Measurements from ENCODE around the gene DMBT1.

DMBT1 gene

DNA sequence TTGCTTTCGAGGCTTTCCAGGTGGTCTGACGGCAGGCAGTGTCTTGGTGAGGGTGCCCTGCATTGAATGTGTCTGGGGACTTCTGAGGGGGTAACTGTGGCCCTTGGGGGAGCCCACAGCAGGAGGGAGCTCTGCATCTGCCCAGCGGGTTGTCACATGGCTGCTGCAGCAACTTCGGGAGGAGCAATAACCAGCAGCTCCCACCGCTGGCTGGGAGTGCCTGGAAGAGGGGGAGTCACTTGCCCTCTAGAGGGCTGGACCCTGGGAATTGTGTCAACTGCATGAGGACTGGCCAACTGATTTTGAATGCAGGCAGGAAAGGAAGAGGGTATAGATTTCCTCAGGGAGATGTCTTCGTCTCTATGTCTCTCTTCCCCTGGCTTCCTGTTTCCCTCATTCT lies 112.7 kb downstream of the DMBT1 start:
- DNase-seq (ENCODE audit: low read depth) = no peak

DNA sequence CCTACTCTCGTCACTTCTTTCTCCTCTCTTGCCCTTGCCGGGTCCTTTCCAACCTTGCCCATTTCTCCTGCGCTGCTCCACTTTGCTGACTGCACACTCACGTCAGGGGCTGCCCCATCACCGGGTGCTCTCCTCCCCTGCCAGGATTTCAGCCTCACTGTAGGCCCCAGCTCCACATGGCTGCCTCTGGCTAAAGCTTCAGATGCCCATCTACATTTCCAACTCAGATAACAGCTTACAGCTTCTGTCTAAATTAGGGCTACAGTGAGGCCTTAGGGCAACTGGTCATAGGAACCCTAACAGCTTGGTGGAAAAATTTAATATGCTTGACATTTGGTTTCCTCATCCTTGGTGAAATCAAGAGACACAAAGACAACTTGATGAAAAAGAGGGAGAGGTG lies 113.2 kb downstream of the DMBT1 start:
- no peak for DNase-seq (ENCODE audit: low read depth)

- DNase-seq (ENCODE audit: low read depth) = no peak
Measured at GRCh38 chr10:122674781-122675180, 114.2 kb downstream of the DMBT1 start.

DNA sequence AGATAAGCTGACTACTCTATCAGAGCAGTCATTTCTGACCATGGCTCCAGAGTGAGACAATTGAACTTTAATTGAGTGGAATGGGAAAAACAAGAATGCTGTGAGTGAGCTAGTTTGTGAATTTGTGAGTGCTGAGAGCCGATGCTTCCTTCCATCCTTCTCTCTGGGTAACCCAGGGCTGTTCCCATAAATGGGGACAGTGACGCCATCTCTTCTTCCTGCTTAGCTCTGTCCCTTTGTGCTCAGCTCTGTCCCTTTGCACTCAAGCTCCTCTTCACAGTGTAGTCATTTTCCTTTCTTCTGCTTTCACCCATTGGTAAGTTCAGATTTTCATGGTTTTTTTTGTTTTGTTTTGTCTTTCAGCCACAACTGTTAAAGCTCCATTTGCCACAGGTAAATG lies 114.7 kb downstream of the DMBT1 start:
- DNase-seq (ENCODE audit: low read depth) = no peak

- DNase-seq (ENCODE audit: low read depth) = no peak
Measured at GRCh38 chr10:122678266-122678665, 117.7 kb downstream of the DMBT1 start.

- no peak for DNase-seq (ENCODE audit: low read depth)
Measured at GRCh38 chr10:122682522-122682921, 122.0 kb downstream of the DMBT1 start.

GRCh38 chr10:122688293-122688989 lies 127.9 kb downstream of the DMBT1 start:
- no peak for DNase-seq (ENCODE audit: low read depth)

DNA sequence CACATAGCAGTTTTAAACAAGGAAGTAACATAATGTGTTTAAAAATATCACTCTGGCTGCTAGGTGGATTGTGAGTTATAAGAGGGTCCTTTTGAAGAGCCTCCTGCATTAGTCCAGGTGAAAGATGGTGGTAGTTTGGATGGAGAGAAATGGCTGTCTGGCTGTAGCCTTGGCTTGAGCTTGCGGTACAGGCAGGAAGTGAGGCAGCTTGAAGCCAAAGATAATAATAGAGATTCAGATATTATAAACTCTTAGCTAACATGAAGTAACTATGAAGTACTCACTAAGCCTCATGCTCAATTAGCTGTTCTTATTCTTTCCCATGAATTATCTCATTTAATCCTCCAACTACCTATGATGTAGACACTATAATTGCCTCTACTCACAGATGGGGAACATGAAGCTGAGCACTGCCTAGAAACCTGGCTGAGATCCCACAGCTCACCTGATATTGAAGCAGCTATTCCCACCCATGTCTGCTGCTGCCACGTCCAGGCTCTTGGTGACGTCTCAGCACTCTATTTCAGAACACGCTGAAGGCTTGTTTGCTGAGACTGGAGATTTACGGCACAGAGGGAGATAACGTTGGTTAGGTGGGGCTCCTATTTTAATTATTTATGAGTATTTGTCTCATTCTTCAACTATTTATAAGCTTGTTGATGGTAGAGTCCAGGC lies 128.7 kb downstream of the DMBT1 start:
- no peak for DNase-seq (ENCODE audit: low read depth)

GRCh38 chr10:122692744-122693143 lies 132.2 kb downstream of the DMBT1 start:
- no peak for DNase-seq (ENCODE audit: low read depth)

All from activated T-cell treated with anti-CD3 and anti-CD28 coated beads for 24 hours (primary cell).